H1 (cell line): ENCODE data around the gene C14orf132. TPM values are rescaled to one million over a fixed set of nuclear protein-coding genes. Genes with fewer than 3 reads are reported as not detected.

Experiments
- CTCF ChIA-PET: fragments of 300-600 bp; sonication (Branson Sonifier 250); formaldehyde crosslinking; loops from one replicate; lab custom pipeline; 2021; ENCODE audit not compliant: partially characterized antibody; lab: Charles Lee
- POLR2A ChIA-PET: fragments of 300-600 bp; sonication (Branson Sonifier 250); formaldehyde crosslinking; loops from one replicate; lab custom pipeline; 2021; ENCODE audit warnings: inconsistent platforms; ENCODE audit not compliant: partially characterized antibody; lab: Charles Lee
- DNase-seq, 2 experiments: peaks; one replicate each; pipeline versions ENCODE4 v3.0.0 to v3.0.0-alpha.2; 2010 to 2022; ENCODE audit warnings: low spot score in 2 of 2, low read depth in 1 of 2, mixed read lengths in 1 of 2
- FAIRE-seq: peaks from 2 replicates; lab custom pipeline; 2011; peaks lifted over from hg19 to GRCh38; lab: Jason Lieb, UNC
- H2AFZ ChIP-seq: 2 replicates; pipeline ENCODE4 v1.8.1; 2012; ENCODE audit warnings: low read length, inconsistent platforms
- H2AK5ac ChIP-seq: 2 replicates; pipeline ENCODE4 v1.6.1; 2013; ENCODE audit warnings: low read depth, low read length
- H2BK120ac ChIP-seq: replicated peaks from 2 replicates; pipeline ENCODE3; 2013; ENCODE audit warnings: low read depth, low read length, inconsistent platforms
- H2BK12ac ChIP-seq: 2 replicates; pipeline ENCODE4 v1.6.1; 2013; ENCODE audit warnings: low read depth, low read length
- H2BK15ac ChIP-seq: 2 replicates; pipeline ENCODE4 v1.6.1; 2013; ENCODE audit warnings: low read length
- H2BK20ac ChIP-seq: 2 replicates; pipeline ENCODE4 v1.6.1; 2013; ENCODE audit warnings: low read length
- H2BK5ac ChIP-seq: 2 replicates; pipeline ENCODE4 v1.6.1; 2013; ENCODE audit warnings: low read depth, low read length
- H3K14ac ChIP-seq: 2 replicates; pipeline ENCODE4 v1.6.1; 2013; ENCODE audit warnings: inconsistent platforms; ENCODE audit not compliant: insufficient read length
- H3K18ac ChIP-seq: 2 replicates; pipeline ENCODE4 v1.6.1; 2013; ENCODE audit warnings: low read length; ENCODE audit errors: extremely low read depth
- H3K23ac ChIP-seq: 2 replicates; pipeline ENCODE4 v1.6.1; 2013; ENCODE audit warnings: inconsistent platforms; ENCODE audit not compliant: insufficient read length
- H3K23me2 ChIP-seq: 2 replicates; pipeline ENCODE4 v1.6.1; 2013; ENCODE audit warnings: low read depth, low read length
- H3K27ac ChIP-seq: 2 replicates; pipeline ENCODE4 v1.6.1; 2011; ENCODE audit warnings: low read depth, low read length, inconsistent platforms
- H3K27me3 ChIP-seq, 4 experiments: replicated peaks in 1 of 4; 1 replicate in 1 of 4; 2 replicates in 3 of 4; pipeline versions ENCODE4 v1.6.1 to v1.8.1; 2011 to 2013; ENCODE audit warnings: low read length in 3 of 4, mild to moderate bottlenecking in 3 of 4, inconsistent platforms in 2 of 4, mixed read lengths in 2 of 4, moderate library complexity in 1 of 4; ENCODE audit not compliant: control insufficient read depth in 3 of 4, insufficient read depth in 3 of 4; ENCODE audit errors: extremely low read depth in 1 of 4
- H3K36me3 ChIP-seq, 4 experiments: 2 replicates each; pipeline versions ENCODE4 v1.6.1 to v1.8.1; 2011 to 2013; ENCODE audit warnings: mild to moderate bottlenecking in 4 of 4, low read length in 3 of 4, moderate library complexity in 2 of 4, control low read depth in 1 of 4, inconsistent platforms in 1 of 4; ENCODE audit not compliant: insufficient read depth in 4 of 4, control insufficient read depth in 2 of 4
- H3K4ac ChIP-seq: replicated peaks from 2 replicates; pipeline ENCODE3; 2013; ENCODE audit warnings: low read length, low read depth, mixed read lengths, inconsistent platforms; ENCODE audit not compliant: insufficient read length
- H3K4me1 ChIP-seq, 4 experiments: replicated peaks in 1 of 4; 1 replicate in 1 of 4; 2 replicates in 3 of 4; pipeline versions ENCODE4 v1.6.1 to v1.8.1; 2011 to 2013; ENCODE audit warnings: low read length in 3 of 4, inconsistent platforms in 2 of 4, mixed read lengths in 1 of 4; ENCODE audit not compliant: insufficient read depth in 4 of 4, control insufficient read depth in 3 of 4
- H3K4me2 ChIP-seq, 2 experiments: 2 replicates each; pipeline versions ENCODE4 v1.6.1 to v1.8.1; 2011 to 2013; ENCODE audit warnings: low read depth in 2 of 2, low read length in 2 of 2, control low read depth in 1 of 2, inconsistent platforms in 1 of 2, mild to moderate bottlenecking in 1 of 2; ENCODE audit not compliant: insufficient read depth in 1 of 2
- H3K4me3 ChIP-seq, 4 experiments: fragments of 200-600, 300-600 bp in 1 of 4; sonication (generic), shearing (Covaris generic), sonication (Bioruptor Twin) in 1 of 4; 2 replicates each; pipeline versions ENCODE4 v1.5.1 to v1.8.1; 2011 to 2016; ENCODE audit warnings: low read length in 4 of 4, low read depth in 3 of 4, control low read depth in 2 of 4, inconsistent platforms in 2 of 4, mild to moderate bottlenecking in 2 of 4, mixed read lengths in 1 of 4, moderate library complexity in 1 of 4; ENCODE audit not compliant: insufficient read depth in 2 of 4; ENCODE audit errors: extremely low read depth in 1 of 4
- H3K56ac ChIP-seq: replicated peaks from 2 replicates; pipeline ENCODE3; 2013; ENCODE audit warnings: low read depth, mild to moderate bottlenecking, mixed read lengths, low read length, inconsistent platforms; ENCODE audit not compliant: insufficient read length
- H3K79me1 ChIP-seq: 2 replicates; pipeline ENCODE4 v1.6.1; 2013; ENCODE audit warnings: low read depth, low read length, control low read depth
- H3K79me2 ChIP-seq, 2 experiments: 2 replicates each; pipeline versions ENCODE4 v1.6.1 to v1.8.1; 2012 to 2013; ENCODE audit warnings: low read length in 2 of 2, mild to moderate bottlenecking in 2 of 2, inconsistent platforms in 1 of 2; ENCODE audit not compliant: insufficient read depth in 2 of 2, control insufficient read depth in 1 of 2
- H3K9ac ChIP-seq, 4 experiments: replicated peaks in 1 of 4; 1 replicate in 1 of 4; 2 replicates in 3 of 4; pipeline versions ENCODE4 v1.6.1 to v1.8.1; 2011 to 2013; ENCODE audit warnings: low read depth in 3 of 4, low read length in 3 of 4, control low read depth in 2 of 4, mild to moderate bottlenecking in 2 of 4, moderate library complexity in 2 of 4, inconsistent platforms in 1 of 4; ENCODE audit errors: extremely low read depth in 1 of 4
- H3K9me3 ChIP-seq, 2 experiments: 2 replicates each; pipeline versions ENCODE4 v1.6.1 to v1.8.1; 2012 to 2013; ENCODE audit warnings: mild to moderate bottlenecking in 2 of 2, moderate library complexity in 2 of 2, control low read depth in 1 of 2, inconsistent platforms in 1 of 2, low read depth in 1 of 2, low read length in 1 of 2, mixed read lengths in 1 of 2; ENCODE audit not compliant: insufficient read depth in 2 of 2
- H4K20me1 ChIP-seq, 2 experiments: replicated peaks in 1 of 2; 2 replicates each; pipeline versions ENCODE3 to v1.8.1; 2011 to 2013; ENCODE audit warnings: inconsistent platforms in 2 of 2, low read length in 2 of 2, mild to moderate bottlenecking in 1 of 2; ENCODE audit not compliant: insufficient read depth in 2 of 2, control insufficient read depth in 1 of 2
- H4K5ac ChIP-seq: 2 replicates; pipeline ENCODE4 v1.6.1; 2013; ENCODE audit warnings: low read length, low read depth, mixed read lengths, inconsistent platforms; ENCODE audit not compliant: insufficient read length
- H4K8ac ChIP-seq: 2 replicates; pipeline ENCODE4 v1.8.0; 2013; ENCODE audit warnings: mild to moderate bottlenecking, moderate library complexity, low read length, inconsistent platforms; ENCODE audit not compliant: insufficient read depth; ENCODE audit errors: extremely low read depth
- H4K91ac ChIP-seq: replicated peaks from 2 replicates; pipeline ENCODE3; 2013; ENCODE audit warnings: low read length, mixed read lengths, inconsistent platforms; ENCODE audit not compliant: insufficient read length
- ATF2 ChIP-seq: IDR thresholded peaks from 2 replicates; pipeline ENCODE4 v1.6.1; 2012; ENCODE audit warnings: low read length, inconsistent platforms
- CTBP2 ChIP-seq: IDR thresholded peaks from 2 replicates; pipeline ENCODE4 v1.7.0; 2011; ENCODE audit warnings: borderline replicate concordance, mild to moderate bottlenecking, moderate library complexity, mixed read lengths, low read length; ENCODE audit not compliant: insufficient read depth, insufficient read length
- CTCF ChIP-seq, 3 experiments: IDR thresholded peaks; 1 replicate in 2 of 3; 2 replicates in 1 of 3; pipeline versions ENCODE4 v1.5.1 to v1.6.1; 2011; ENCODE audit warnings: low read length in 3 of 3, mild to moderate bottlenecking in 3 of 3, inconsistent platforms in 2 of 3, low read depth in 1 of 3, moderate library complexity in 1 of 3; ENCODE audit not compliant: insufficient read depth in 1 of 3; ENCODE audit errors: control extremely low read depth in 1 of 3
- RAD21 ChIP-seq, 2 experiments: IDR thresholded peaks in 1 of 2; conservative IDR thresholded peaks in 1 of 2; 2 replicates each; pipeline ENCODE4 v1.6.1; 2011; ENCODE audit warnings: low read depth in 2 of 2, low read length in 2 of 2, improper control_type of control experiment in 1 of 2, inconsistent platforms in 1 of 2, mild to moderate bottlenecking in 1 of 2, moderate library complexity in 1 of 2
- SIX5 ChIP-seq: IDR thresholded peaks from 2 replicates; pipeline ENCODE4 v1.6.1; 2011; ENCODE audit warnings: mild to moderate bottlenecking, low read depth, low read length
- USF2 ChIP-seq: IDR thresholded peaks from 2 replicates; pipeline ENCODE4 v1.6.1; 2011; ENCODE audit warnings: low read length, improper control_type of control experiment
- YY1 ChIP-seq: IDR thresholded peaks from 2 replicates; pipeline ENCODE4 v1.6.1; 2011; ENCODE audit warnings: low read depth, mild to moderate bottlenecking, low read length
- WGBS, 2 experiments: shearing (Covaris generic) in 1 of 2; methylation state at CpG; one replicate each; pipeline versions ENCODE4 v1.1.6 to v1.1.7; 2013 to 2015; ENCODE audit warnings: low lambda C conversion rate in 2 of 2, mixed read lengths in 2 of 2, inconsistent platforms in 1 of 2, low coverage in 1 of 2, missing lambda C conversion rate in 1 of 2; ENCODE audit not compliant: insufficient replicate concordance in 2 of 2, insufficient coverage in 1 of 2, insufficient read length in 1 of 2; ENCODE audit errors: extremely low coverage in 1 of 2, missing lambda C conversion rate in 1 of 2; 5-methylcytosine and 5-hydroxymethylcytosine counted together
- polyA plus RNA-seq, 7 experiments: library from polyadenylated mRNA; depleted of rRNA in 3 of 7; stranded (reverse) in 5 of 7; unstranded in 2 of 7; fragments of >200 nt in 5 of 7; fragments of 200-250 nt in 2 of 7; gene quantifications; 1 replicate in 5 of 7; 2 replicates in 1 of 7; 4 replicates in 1 of 7; pipeline versions ENCODE4 v1.2.1 to v1.2.3, GENCODE V29; 2011 to 2013; ENCODE audit warnings: missing spikeins in 2 of 7, mixed read lengths in 2 of 7
- total RNA-seq: library from RNA; stranded (reverse); fragmentation: NEBNext Ultra II Directional; extraction: Animal tissue kit (Norgen Biotek cat#: 25700); gene quantifications from 2 replicates; pipeline ENCODE4 v1.2.1, GENCODE V29; 2021

The C14orf132 gene
- total and polyA plus RNA-seq, 2 of the 8 experiments (the other 6 are each of a cell fraction or from before 2014, with no cell fraction given), result 11.7 to 32.5 TPM

- Histone ChIP-seq H3K18ac (no peak overlapping the region), H3K23me2 (no peaks in the 10 kb centered on the region), H3K23ac (no peak overlapping the region), H4K8ac (no peak overlapping the region), H2BK20ac (no peak overlapping the region), H3K79me2 (peaks cover 0 to 9% of the 10 kb centered on the region in 2 experiments; a peak in 1 of 4 replicates), H4K20me1 (peaks cover 8 to 10% of the 10 kb centered on the region in 2 experiments), H3K14ac (no peak overlapping the region), H3K4me2 (no peak overlapping the region), H4K91ac (no peak overlapping the region), H3K4me1 (peaks cover 0 to 2% (median 1%) of the 10 kb centered on the region in 4 experiments; a peak in 4 of 7 replicates), H2AFZ (no peak overlapping the region), H3K56ac (no peak overlapping the region), H2BK120ac (no peak overlapping the region), H3K27me3 (no peaks in the 10 kb centered on the region), H2BK12ac (no peak overlapping the region), H2BK5ac (no peak overlapping the region), H3K9ac (no peak overlapping the region), H3K9me3 (no peaks in the 10 kb centered on the region), H3K4ac (no peak overlapping the region), H2AK5ac (no peak overlapping the region), H3K79me1 (no peaks in the 10 kb centered on the region), H3K36me3 (no peaks in the 10 kb centered on the region; a peak in 1 of 8 replicates), H3K27ac (no peak overlapping the region), H4K5ac (no peak overlapping the region), H2BK15ac (no peak overlapping the region), H3K4me3 (no peak overlapping the region)
- DNase-seq (no peak), FAIRE-seq (no peak)
- ChIA-PET CTCF (interaction anchor here (0.8 to 2.4 kb wide), 25 partner anchors 9 to 491 kb away, joined by 3 to 15 read pairs (median 5); partner anchors contain the start of gene C14orf132), POLR2A (interaction anchor here (1.1 to 2.1 kb wide), 2 partner anchors 12 to 14 kb away, joined by 4 to 9 read pairs; partner anchors contain the start of gene C14orf132)
- WGBS, 2 experiments, result 88% methylated on average over 3 of the region's 3 CpGs; no CpG with 5 or more reads in 1 of the 2 experiments
- TF ChIP-seq ATF2 (no peak), YY1 (no peak), CTBP2 (no peak), SIX5 (no peak), USF2 (no peak), CTCF (IDR thresholded peaks at IDR 0.05; ENCODE audit: control extremely low read depth in 1 of 3, insufficient read depth in 1 of 3, low read depth in 1 of 3, low read length in 3 of 3) (no peak), RAD21 (IDR thresholded peaks at IDR 0.05 in 1 of 2, conservative IDR thresholded peaks at IDR 0.05 in 1 of 2; ENCODE audit: low read depth in 2 of 2, low read length in 2 of 2) (no peak)
Measured at GRCh38 chr14:96051231-96051630, 12.1 kb downstream of the C14orf132 start.
